Kidney (tissue), 22 donors: ENCODE results near the gene EVC2. TPM values are rescaled to one million over a fixed set of nuclear protein-coding genes. Genes with fewer than 3 reads are reported as not detected.

ENCODE experiments used
- DNase-seq, 5 donors: peaks; one replicate each; pipeline ENCODE4 v3.0.0-alpha.2; 2013 to 2020
- FAIRE-seq: peaks from 2 replicates; lab custom pipeline; 2012; peaks lifted over from hg19 to GRCh38; lab: Jason Lieb, UNC
- H3K27ac ChIP-seq, 2 donors: one replicate each; pipeline ENCODE4 v1.7.0; 2013; ENCODE audit warnings: low read depth in 2 of 2, low read length in 2 of 2, inconsistent platforms in 1 of 2
- H3K27me3 ChIP-seq: one replicate; pipeline ENCODE4 v1.7.1; 2013; ENCODE audit warnings: low read length, inconsistent platforms; ENCODE audit not compliant: control insufficient read depth, insufficient read depth
- H3K36me3 ChIP-seq, 3 donors: one replicate each; pipeline versions ENCODE4 v1.7.0 to v1.7.1; 2013; ENCODE audit warnings: low read length in 3 of 3, control low read depth in 1 of 3, inconsistent platforms in 1 of 3; ENCODE audit not compliant: insufficient read depth in 3 of 3, control insufficient read depth in 2 of 3
- H3K4me1 ChIP-seq, 3 donors: one replicate each; pipeline versions ENCODE4 v1.7.0 to v1.7.1; 2013; ENCODE audit warnings: low read length in 3 of 3, inconsistent platforms in 1 of 3, low read depth in 1 of 3; ENCODE audit not compliant: control insufficient read depth in 2 of 3, insufficient read depth in 2 of 3
- H3K4me3 ChIP-seq, 3 donors: one replicate each; pipeline versions ENCODE4 v1.7.0 to v1.8.1; 2013; ENCODE audit warnings: low read length in 3 of 3, control low read depth in 1 of 3, inconsistent platforms in 1 of 3
- H3K9ac ChIP-seq, 3 donors: one replicate each; pipeline versions ENCODE4 v1.7.0 to v1.7.1; 2013; ENCODE audit warnings: low read length in 3 of 3, control low read depth in 1 of 3, inconsistent platforms in 1 of 3
- H3K9me3 ChIP-seq, 3 donors: one replicate each; pipeline versions ENCODE4 v1.7.0 to v1.7.1; 2013; ENCODE audit warnings: low read length in 3 of 3, control low read depth in 1 of 3, inconsistent platforms in 1 of 3; ENCODE audit not compliant: control insufficient read depth in 2 of 3, insufficient read depth in 1 of 3
- CTCF ChIP-seq: IDR thresholded peaks from 3 replicates; pipeline ENCODE4 v1.5.1; 2012; ENCODE audit warnings: mild to moderate bottlenecking, moderate library complexity, borderline replicate concordance; ENCODE audit not compliant: insufficient read depth; ENCODE audit errors: extremely low read depth
- intact Hi-C: fragments of 100-400 bp; cut with DNase I; formaldehyde crosslinking; loops from one replicate; pipeline ENCODE4 v1.11.1; 2022
- long read RNA-seq, 10 donors: library from polyadenylated mRNA in 1 of 10; unstranded in 1 of 10; transcript quantifications; one replicate each; pipeline ENCODE4 v2.0.0 and lab custom pipeline, GENCODE V29; 2021 to 2026
- polyA plus RNA-seq: library from polyadenylated mRNA; stranded (reverse); fragments of 350-450 nt; fragmentation: Illumina TruSeq; extraction: RNeasy Lipid Tissue Mini Kit (QIAGEN cat#74804); gene quantifications from one replicate; pipeline ENCODE4 v1.2.3, GENCODE V29; 2014; ENCODE audit warnings: low read depth, low replicate concordance; ENCODE audit not compliant: insufficient read depth
- total RNA-seq: library from RNA; stranded (reverse); fragmentation: NEBNext Ultra II Directional; extraction: Animal tissue kit (Norgen Biotek cat#: 25700); gene quantifications from one replicate; pipeline ENCODE4 v1.2.1, GENCODE V29; 2021
- donor health status: control.
- donor health status: control.
- donor health status: control.
- donor health status: control.
- donor health status: control.
- donor health status: DM: yes; HTN: yes; CAD: no.
- donor health status: Normal renal cell carcinoma (clear cell type).

Gene EVC2
- total RNA-seq (8.7 TPM), polyA plus RNA-seq (1.6 TPM)
- long read RNA-seq, donor 1: 0 reads
- long read RNA-seq, donor 2: 0 reads
- long read RNA-seq, donor 3: 0 reads
- long read RNA-seq, donor 4: 0 reads
- long read RNA-seq, donor 5: 0 reads
- long read RNA-seq, donor 6: 0 reads
- long read RNA-seq, donor 7, full-length matches to known transcripts: 8 of 15 reads
- long read RNA-seq, donor 7, partial matches to known transcripts: 3 of 15 reads
- long read RNA-seq, donor 7, other reads (novel, unspliced or antisense): 4 of 15 reads
- long read RNA-seq, donor 8: 0 reads
- long read RNA-seq, donor 9: 0 reads
- long read RNA-seq, donor 10: 0 reads

GRCh38 chr4:5708449-5709206 is at the start of gene EVC2:
Gene EVC2 (minus strand): TSS chr4:5708559. CDS start chr4:5708513, 46 bp downstream.
- FAIRE-seq: no peak
- peaks cover 0 to 28% (median 26%) of the 10 kb centered on the region in 3 donors for H3K4me1 ChIP-seq

GRCh38 chr4:5757954-5758353 is 49.6 kb upstream of the EVC2 start:
- TF ChIP-seq CTCF: no peak
- no peak overlapping the region for H3K4me3 ChIP-seq
- H3K9ac ChIP-seq: no peak overlapping the region
- H3K9me3 ChIP-seq: no peaks in the 10 kb centered on the region
- intact Hi-C loops: no loop called here
- H3K27ac ChIP-seq: no peak overlapping the region
- no peak for FAIRE-seq
- DNase-seq: peak in 1 of 5 donors; percentile 24
- H3K27me3 ChIP-seq: no peaks in the 10 kb centered on the region
- peaks cover 10 to 47% (median 19%) of the 10 kb centered on the region in 3 donors for H3K36me3 ChIP-seq
- H3K4me1 ChIP-seq: peaks cover 0 to 13% (median 10%) of the 10 kb centered on the region in 3 donors

More at GRCh38 chr4:5708449-5709206, at the start of gene EVC2:
- Histone ChIP-seq H3K27me3 (no peaks in the 10 kb centered on the region), H3K36me3 (peaks cover 0 to 2% (median 0%) of the 10 kb centered on the region in 3 donors), H3K4me3 (peak within 1 kb of the TSS; percentile 55 to 78 (median 77)), H3K9ac (peak within 1 kb of the TSS; percentile 52 to 76 (median 74)), H3K27ac (peak within 1 kb of the TSS; percentile 43 to 74), H3K9me3 (no peaks in the 10 kb centered on the region)
- intact Hi-C loops: no loop called here
- DNase-seq: peak; percentile 67 to 92 (median 81)
- no peak for TF ChIP-seq CTCF

GRCh38 chr4:5757536-5757935 is 49.2 kb upstream of the EVC2 start:
- Histone ChIP-seq H3K36me3 (peaks cover 10 to 47% (median 19%) of the 10 kb centered on the region in 3 donors), H3K27ac (no peak overlapping the region), H3K4me1 (peaks cover 0 to 17% (median 12%) of the 10 kb centered on the region in 3 donors), H3K4me3 (no peak overlapping the region), H3K9ac (no peak overlapping the region), H3K27me3 (no peaks in the 10 kb centered on the region), H3K9me3 (no peaks in the 10 kb centered on the region)
- intact Hi-C loops: no loop called here
- DNase-seq (no peak), FAIRE-seq (no peak)
- TF ChIP-seq CTCF: no peak
